Ishikawa (cell line): ENCODE measurements around the gene CTPS1.

Experiments used
- CEBPB ChIP-seq: IDR thresholded peaks from 2 replicates; pipeline ENCODE4 v1.6.1; 2012
- CREB1 ChIP-seq: IDR thresholded peaks from 2 replicates; pipeline ENCODE4 v1.6.1; 2012; ENCODE audit warnings: low read depth
- EGR1 ChIP-seq: IDR thresholded peaks from 2 replicates; pipeline ENCODE4 v1.6.1; 2012
- EP300 ChIP-seq: IDR thresholded peaks from 2 replicates; pipeline ENCODE4 v1.6.1; 2012; ENCODE audit warnings: borderline replicate concordance
- FOXM1 ChIP-seq: IDR thresholded peaks from 2 replicates; pipeline ENCODE4 v1.6.1; 2012; ENCODE audit warnings: low read depth, borderline replicate concordance
- MAX ChIP-seq: IDR thresholded peaks from 2 replicates; pipeline ENCODE4 v1.6.1; 2012
- NFIC ChIP-seq: IDR thresholded peaks from 2 replicates; pipeline ENCODE4 v1.6.1; 2012
- RAD21 ChIP-seq: IDR thresholded peaks from 2 replicates; pipeline ENCODE4 v1.6.1; 2012; ENCODE audit warnings: low read depth
- TAF1 ChIP-seq: IDR thresholded peaks from 2 replicates; pipeline ENCODE4 v1.6.1; 2012; ENCODE audit warnings: low read depth, mild to moderate bottlenecking
- TCF12 ChIP-seq: IDR thresholded peaks from 2 replicates; pipeline ENCODE4 v1.6.1; 2012; ENCODE audit warnings: low read depth
- TEAD4 ChIP-seq: IDR thresholded peaks from 2 replicates; pipeline ENCODE4 v1.6.1; 2012
- USF1 ChIP-seq: IDR thresholded peaks from 2 replicates; pipeline ENCODE4 v1.6.1; 2012
- YY1 ChIP-seq: IDR thresholded peaks from 2 replicates; pipeline ENCODE4 v1.6.1; 2012; ENCODE audit warnings: low read depth
- ZBTB7A ChIP-seq: IDR thresholded peaks from 2 replicates; pipeline ENCODE4 v1.6.1; 2012; ENCODE audit warnings: low read depth
- TF ChIP-seq, protein P1 (sequence below): IDR thresholded peaks from 2 replicates; pipeline ENCODE4 v1.6.1; 2012; ENCODE audit warnings: low read depth, mild to moderate bottlenecking

The CTPS1 gene, protein sequence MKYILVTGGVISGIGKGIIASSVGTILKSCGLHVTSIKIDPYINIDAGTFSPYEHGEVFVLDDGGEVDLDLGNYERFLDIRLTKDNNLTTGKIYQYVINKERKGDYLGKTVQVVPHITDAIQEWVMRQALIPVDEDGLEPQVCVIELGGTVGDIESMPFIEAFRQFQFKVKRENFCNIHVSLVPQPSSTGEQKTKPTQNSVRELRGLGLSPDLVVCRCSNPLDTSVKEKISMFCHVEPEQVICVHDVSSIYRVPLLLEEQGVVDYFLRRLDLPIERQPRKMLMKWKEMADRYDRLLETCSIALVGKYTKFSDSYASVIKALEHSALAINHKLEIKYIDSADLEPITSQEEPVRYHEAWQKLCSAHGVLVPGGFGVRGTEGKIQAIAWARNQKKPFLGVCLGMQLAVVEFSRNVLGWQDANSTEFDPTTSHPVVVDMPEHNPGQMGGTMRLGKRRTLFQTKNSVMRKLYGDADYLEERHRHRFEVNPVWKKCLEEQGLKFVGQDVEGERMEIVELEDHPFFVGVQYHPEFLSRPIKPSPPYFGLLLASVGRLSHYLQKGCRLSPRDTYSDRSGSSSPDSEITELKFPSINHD

GRCh38 chr1:40979241-40980067 lies at the start of gene CTPS1:
CTPS1 (plus strand) TSS chr1:40979696; CDS start chr1:40983291, 3,595 bp downstream.
- TF ChIP-seq CREB1 (no peak), EP300 (no peak), TEAD4 (no peak), TCF12 (no peak), CEBPB (no peak), MAX (peak; percentile 87; the same call in 1 of the 2 replicates), ZBTB7A (no peak), USF1 (no peak), NFIC (no peak), YY1 (no peak), TAF1 (peak; percentile 85), FOXM1 (no peak)
- TF ChIP-seq, protein P1, sequence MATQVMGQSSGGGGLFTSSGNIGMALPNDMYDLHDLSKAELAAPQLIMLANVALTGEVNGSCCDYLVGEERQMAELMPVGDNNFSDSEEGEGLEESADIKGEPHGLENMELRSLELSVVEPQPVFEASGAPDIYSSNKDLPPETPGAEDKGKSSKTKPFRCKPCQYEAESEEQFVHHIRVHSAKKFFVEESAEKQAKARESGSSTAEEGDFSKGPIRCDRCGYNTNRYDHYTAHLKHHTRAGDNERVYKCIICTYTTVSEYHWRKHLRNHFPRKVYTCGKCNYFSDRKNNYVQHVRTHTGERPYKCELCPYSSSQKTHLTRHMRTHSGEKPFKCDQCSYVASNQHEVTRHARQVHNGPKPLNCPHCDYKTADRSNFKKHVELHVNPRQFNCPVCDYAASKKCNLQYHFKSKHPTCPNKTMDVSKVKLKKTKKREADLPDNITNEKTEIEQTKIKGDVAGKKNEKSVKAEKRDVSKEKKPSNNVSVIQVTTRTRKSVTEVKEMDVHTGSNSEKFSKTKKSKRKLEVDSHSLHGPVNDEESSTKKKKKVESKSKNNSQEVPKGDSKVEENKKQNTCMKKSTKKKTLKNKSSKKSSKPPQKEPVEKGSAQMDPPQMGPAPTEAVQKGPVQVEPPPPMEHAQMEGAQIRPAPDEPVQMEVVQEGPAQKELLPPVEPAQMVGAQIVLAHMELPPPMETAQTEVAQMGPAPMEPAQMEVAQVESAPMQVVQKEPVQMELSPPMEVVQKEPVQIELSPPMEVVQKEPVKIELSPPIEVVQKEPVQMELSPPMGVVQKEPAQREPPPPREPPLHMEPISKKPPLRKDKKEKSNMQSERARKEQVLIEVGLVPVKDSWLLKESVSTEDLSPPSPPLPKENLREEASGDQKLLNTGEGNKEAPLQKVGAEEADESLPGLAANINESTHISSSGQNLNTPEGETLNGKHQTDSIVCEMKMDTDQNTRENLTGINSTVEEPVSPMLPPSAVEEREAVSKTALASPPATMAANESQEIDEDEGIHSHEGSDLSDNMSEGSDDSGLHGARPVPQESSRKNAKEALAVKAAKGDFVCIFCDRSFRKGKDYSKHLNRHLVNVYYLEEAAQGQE, result no peak

DNA sequence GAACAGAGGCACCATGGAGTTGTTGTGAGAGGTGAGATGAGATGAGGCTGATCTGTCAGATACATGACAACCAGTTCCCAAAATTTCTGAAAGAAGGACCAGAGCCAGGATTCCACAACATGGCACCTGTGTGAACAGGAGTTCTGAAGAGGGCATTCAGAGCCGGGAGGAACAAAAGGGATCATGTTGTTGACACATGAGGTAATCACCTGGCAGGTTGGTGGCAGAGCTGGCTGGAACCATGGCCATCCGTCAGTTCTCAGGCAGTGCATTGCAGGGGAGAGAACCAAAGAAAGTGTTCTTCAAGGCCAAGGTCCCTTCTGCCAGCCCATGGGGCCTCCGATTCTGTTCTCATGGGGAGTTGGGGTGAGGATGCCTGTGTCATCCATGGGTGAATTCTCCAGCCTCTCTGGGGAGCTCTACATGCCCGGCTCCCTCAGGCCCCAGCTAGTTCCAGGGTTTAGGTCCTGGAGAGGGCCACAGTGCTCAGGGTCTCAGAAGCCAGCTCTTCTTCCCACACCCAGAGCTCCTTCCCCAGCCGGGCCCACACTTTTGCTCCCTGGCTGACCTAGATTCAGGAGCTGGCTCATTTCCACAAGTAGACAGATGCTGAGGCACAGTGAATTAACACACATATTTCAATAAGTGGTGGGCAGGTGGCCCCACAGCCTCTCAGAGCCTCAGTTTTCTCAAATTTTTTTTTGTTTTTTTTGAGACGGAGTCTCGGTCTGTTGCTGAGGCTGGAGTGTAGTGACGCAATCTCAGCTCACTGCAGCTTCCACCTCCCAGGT lies 49.1 kb upstream of the CTPS1 start:
- no peak for TF ChIP-seq TEAD4
- TF ChIP-seq, protein P1, result no peak
- TF ChIP-seq RAD21, result no peak
- TF ChIP-seq ZBTB7A, result no peak
- TF ChIP-seq EP300, result no peak
- no peak for TF ChIP-seq TAF1
- TF ChIP-seq CREB1, result no peak
- no peak for TF ChIP-seq NFIC
- no peak for TF ChIP-seq USF1
- no peak for TF ChIP-seq FOXM1
- TF ChIP-seq EGR1, result no peak
- no peak for TF ChIP-seq CEBPB
- no peak for TF ChIP-seq YY1
- no peak for TF ChIP-seq TCF12
- no peak for TF ChIP-seq MAX

- no peak for TF ChIP-seq TAF1
- TF ChIP-seq, protein P1, result no peak
- TF ChIP-seq ZBTB7A, result no peak
- TF ChIP-seq MAX, result no peak
- no peak for TF ChIP-seq EP300
- TF ChIP-seq TCF12, result no peak
- TF ChIP-seq FOXM1, result no peak
- TF ChIP-seq USF1, result no peak
- TF ChIP-seq EGR1, result no peak
Measured at GRCh38 chr1:40931601-40932000, 47.9 kb upstream of the CTPS1 start.
